HepG2 (cell line): Measurements from ENCODE around the gene MORN1. TPM values are rescaled to one million over a fixed set of nuclear protein-coding genes. Genes with fewer than 3 reads are reported as not detected.
A peak's percentile ranks its signal among the peaks of the same experiment; 100 is the strongest.

Experiments
- ATAC-seq: fragments of 200-7000 bp; cut with Tn5 transposase; 3 replicates; pipeline ENCODE4 v1.9.1; 2020; ENCODE audit warnings: mild to moderate bottlenecking, moderate library complexity
- BruUV-seq: library from RNA; stranded (reverse); fragments of 400-500 nt; replicated peaks from 2 replicates; lab custom pipeline; 2021; lab: Mats Ljungman, UMichigan
- CTCF ChIA-PET: fragments of 300-600 bp; formaldehyde crosslinking; extraction: SDS; loops from one replicate; lab custom pipeline; 2021; ENCODE audit warnings: low total read pairs, inconsistent platforms, low intra/inter-chr PET ratio; lab: Yijun Ruan, JAX
- POLR2A ChIA-PET: fragments of 350-600 bp; sonication (Branson Sonifier 250); formaldehyde crosslinking; loops from one replicate; lab custom pipeline; 2020; ENCODE audit warnings: antibody characterized with exemption, inconsistent platforms; lab: Yijun Ruan, JAX
- DNase-seq: peaks from one replicate; pipeline ENCODE4 v3.0.0-alpha.2; 2015; ENCODE audit warnings: low spot score
- FAIRE-seq: peaks from 3 replicates; lab custom pipeline; 2011; peaks lifted over from hg19 to GRCh38; lab: Jason Lieb, UNC
- H2AFZ ChIP-seq: one replicate; pipeline ENCODE4 v1.6.1; 2011; ENCODE audit warnings: low read length, inconsistent platforms
- H3K27ac ChIP-seq: fragments of 300-600 bp; 3 replicates; pipeline ENCODE4 v1.8.0; 2011; ENCODE audit warnings: mixed run types, mild to moderate bottlenecking, mixed read lengths, low read length, inconsistent platforms; ENCODE audit not compliant: insufficient read depth; ENCODE audit errors: extremely low read length
- H3K27me3 ChIP-seq, 2 experiments: fragments of 200-600 bp in 1 of 2; 2 replicates in 1 of 2; 3 replicates in 1 of 2; pipeline versions ENCODE4 v1.6.0 to v1.8.0; 2011; ENCODE audit warnings: low read length in 2 of 2, mild to moderate bottlenecking in 2 of 2, moderate library complexity in 2 of 2, inconsistent platforms in 1 of 2; ENCODE audit not compliant: insufficient read depth in 2 of 2, control insufficient read depth in 1 of 2
- H3K36me3 ChIP-seq, 2 experiments: fragments of 200-600 bp in 1 of 2; replicated peaks in 1 of 2; 2 replicates in 1 of 2; 3 replicates in 1 of 2; pipeline versions ENCODE4 v1.5.1 to v1.8.0; 2011; ENCODE audit warnings: low read length in 2 of 2, inconsistent platforms in 1 of 2; ENCODE audit not compliant: insufficient read depth in 2 of 2, control insufficient read depth in 1 of 2
- H3K4me1 ChIP-seq: 2 replicates; pipeline ENCODE4 v1.5.1; 2012; ENCODE audit warnings: low read length, inconsistent platforms; ENCODE audit not compliant: insufficient read depth
- H3K4me2 ChIP-seq: 2 replicates; pipeline ENCODE4 v1.6.0; 2011; ENCODE audit warnings: low read depth, low read length, inconsistent platforms
- H3K4me3 ChIP-seq, 3 experiments: fragments of 200-600 bp in 1 of 3; sonication (generic), shearing (Covaris generic) in 1 of 3; replicated peaks in 1 of 3; 2 replicates each; pipeline ENCODE4 v1.5.1; 2011 to 2016; ENCODE audit warnings: low read length in 3 of 3, inconsistent platforms in 2 of 3, low read depth in 2 of 3, mild to moderate bottlenecking in 2 of 3, control low read depth in 1 of 3, mixed read lengths in 1 of 3; ENCODE audit not compliant: insufficient read depth in 1 of 3
- H3K79me2 ChIP-seq: one replicate; pipeline ENCODE4 v1.6.1; 2011; ENCODE audit warnings: low read length, inconsistent platforms; ENCODE audit not compliant: insufficient read depth
- H3K9ac ChIP-seq: 2 replicates; pipeline ENCODE4 v1.6.0; 2011; ENCODE audit warnings: mild to moderate bottlenecking, low read depth, low read length, inconsistent platforms; ENCODE audit not compliant: insufficient read depth
- H3K9me3 ChIP-seq: 2 replicates; pipeline ENCODE4 v1.5.1; 2012; ENCODE audit warnings: mild to moderate bottlenecking, low read length
- H4K20me1 ChIP-seq: 2 replicates; pipeline ENCODE4 v1.6.0; 2011; ENCODE audit warnings: inconsistent platforms, mild to moderate bottlenecking, low read length, moderate library complexity; ENCODE audit not compliant: insufficient read depth
- AGO2 ChIP-seq: fragments of 200-400 bp; formaldehyde crosslinking; optimal IDR thresholded peaks from 2 replicates; pipeline ENCODE3; 2017; ENCODE audit warnings: mild to moderate bottlenecking, low read depth, low read length, moderate library complexity
- AKAP8 ChIP-seq: sonication (generic); formaldehyde crosslinking; IDR thresholded peaks from 2 replicates; pipeline ENCODE4 v1.5.1; 2020; ENCODE audit warnings: mild to moderate bottlenecking, missing genetic modification reagents
- FOXA1 ChIP-seq, 2 experiments: fragments of 450-650 bp in 1 of 2; sonication (generic) in 1 of 2; formaldehyde crosslinking in 1 of 2; IDR thresholded peaks; 2 replicates each; pipeline versions ENCODE4 v1.4.0 to v1.6.1; 2016 to 2020; ENCODE audit warnings: missing genetic modification reagents in 1 of 2
- GATAD2A ChIP-seq: IDR thresholded peaks from 2 replicates; pipeline ENCODE4 v1.6.1; 2016
- MAFF ChIP-seq: IDR thresholded peaks from 2 replicates; pipeline ENCODE4 v1.6.1; 2011; ENCODE audit warnings: low read depth, low read length, improper control_type of control experiment
- NCOA5 ChIP-seq: sonication (generic); formaldehyde crosslinking; IDR thresholded peaks from 2 replicates; pipeline ENCODE4 v1.4.0; 2020; ENCODE audit warnings: missing genetic modification reagents
- PCBP1 ChIP-seq: fragments of 200-400 bp; formaldehyde crosslinking; IDR thresholded peaks from 2 replicates; pipeline ENCODE4 v1.6.1; 2017; ENCODE audit warnings: mild to moderate bottlenecking, low read depth, low read length, borderline replicate concordance
- SMAD3 ChIP-seq: sonication (generic); formaldehyde crosslinking; IDR thresholded peaks from 2 replicates; pipeline ENCODE4 v1.4.0; 2020; ENCODE audit warnings: missing genetic modification reagents
- SMC3 ChIP-seq: IDR thresholded peaks from 2 replicates; pipeline ENCODE4 v1.6.1; 2011; ENCODE audit warnings: low read length, improper control_type of control experiment
- SOX13 ChIP-seq, 3 experiments: fragments of 450-650 bp in 1 of 3; sonication (generic) in 1 of 3; formaldehyde crosslinking in 1 of 3; IDR thresholded peaks in 2 of 3; conservative IDR thresholded peaks in 1 of 3; 2 replicates each; pipeline versions ENCODE4 v1.5.0 to v1.6.1; 2016 to 2020; ENCODE audit warnings: antibody characterized with exemption in 1 of 3, mild to moderate bottlenecking in 1 of 3, missing compliant biosample characterization in 1 of 3, missing genetic modification reagents in 1 of 3, moderate library complexity in 1 of 3
- YEATS2 ChIP-seq: sonication (generic); formaldehyde crosslinking; IDR thresholded peaks from 2 replicates; pipeline ENCODE4 v1.4.0; 2020; ENCODE audit warnings: missing genetic modification reagents, borderline replicate concordance
- ZFP36L1 ChIP-seq: sonication (generic); formaldehyde crosslinking; IDR thresholded peaks from 2 replicates; pipeline ENCODE4 v1.8.0; 2022; ENCODE audit warnings: mild to moderate bottlenecking, missing genetic modification reagents, moderate library complexity
- ZNF556 ChIP-seq: sonication (generic); formaldehyde crosslinking; IDR thresholded peaks from 2 replicates; pipeline ENCODE4 v1.4.0; 2020; ENCODE audit warnings: mild to moderate bottlenecking, missing genetic modification reagents, borderline replicate concordance
- ZNF598 ChIP-seq: sonication (generic); formaldehyde crosslinking; IDR thresholded peaks from 2 replicates; pipeline ENCODE4 v1.5.1; 2020; ENCODE audit warnings: mild to moderate bottlenecking, missing genetic modification reagents, borderline replicate concordance
- ZNF678 ChIP-seq: sonication (generic); formaldehyde crosslinking; IDR thresholded peaks from 2 replicates; pipeline ENCODE4 v1.4.0; 2020; ENCODE audit warnings: mild to moderate bottlenecking, missing genetic modification reagents
- WGBS: methylation state at CpG from one replicate; pipeline ENCODE4 v1.1.6; 2017; ENCODE audit warnings: low lambda C conversion rate; 5-methylcytosine and 5-hydroxymethylcytosine counted together
- in situ Hi-C: cut with HindIII; loops from 2 replicates; pipeline ENCODE4 v1.10.0; 2017; ENCODE audit warnings: low pct_unique_long_range_greater_than_20kb; ENCODE audit not compliant: extremely low pct_ligation_motif_present
- intact Hi-C: fragments of 100-400 bp; cut with micrococcal nuclease; formaldehyde crosslinking; loops from one replicate; pipeline ENCODE4 v1.10.0; 2022; ENCODE audit not compliant: unreplicated experiment
- polyA plus RNA-seq, 8 experiments: library from polyadenylated mRNA; depleted of rRNA in 3 of 8; stranded (reverse) in 7 of 8; unstranded in 1 of 8; fragments of >200 nt; fragmentation: Illumina TruSeq in 4 of 8; extraction: Trizol in 4 of 8; gene quantifications; 2 replicates each; pipeline versions ENCODE4 v1.2.1 to v1.2.3, GENCODE V29; 2011 to 2016; ENCODE audit warnings: low read depth in 4 of 8, missing spikeins in 1 of 8, mixed read lengths in 1 of 8; ENCODE audit not compliant: insufficient read depth in 1 of 8
- total RNA-seq, 5 experiments: library from RNA; depleted of rRNA; stranded (reverse); fragments of >200 nt; fragmentation: Illumina TruSeq; extraction: Trizol; gene quantifications; 2 replicates each; pipeline ENCODE4 v1.2.3, GENCODE V29; 2016; ENCODE audit warnings: low read depth in 1 of 5
- TF ChIP-seq, protein P1 (sequence below): sonication (generic); formaldehyde crosslinking; IDR thresholded peaks from 2 replicates; pipeline ENCODE4 v1.4.0; 2020; ENCODE audit warnings: missing genetic modification reagents
- TF ChIP-seq, protein P2 (sequence below): sonication (generic); formaldehyde crosslinking; IDR thresholded peaks from 2 replicates; pipeline ENCODE4 v1.8.0; 2022; ENCODE audit warnings: missing genetic modification reagents, mild to moderate bottlenecking, borderline replicate concordance

The MORN1 gene
- total and polyA plus RNA-seq, 2 of the 13 experiments (the other 11 are each of a cell fraction or from before 2014, with no cell fraction given): 3.1 to 6.5 TPM

DNA sequence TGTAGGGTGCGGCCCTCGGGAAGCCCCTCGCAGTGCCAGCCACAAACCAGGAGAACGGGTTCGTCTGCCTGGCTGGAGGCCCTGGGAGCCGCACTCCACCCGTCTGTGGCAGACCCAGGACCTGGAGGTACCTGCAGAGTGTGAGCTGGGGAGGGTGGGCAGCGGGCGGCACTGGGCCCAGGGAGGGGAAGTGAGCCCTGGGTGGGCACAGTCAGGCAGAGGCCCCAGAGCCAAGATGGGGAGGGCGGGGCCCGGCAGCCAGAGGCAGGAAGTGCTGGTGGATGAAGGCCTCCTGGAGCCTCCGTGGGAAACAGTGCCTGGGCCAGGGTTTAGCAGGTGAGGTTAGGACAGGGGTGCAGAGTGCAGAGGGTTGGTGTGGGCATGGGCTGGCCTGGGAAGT is 25.0 kb upstream of the MORN1 start:
- FAIRE-seq (no peak), ATAC-seq (no peak), DNase-seq (no peak)
- ChIA-PET CTCF (no interaction called here), POLR2A (no interaction called here)
- H4K20me1 ChIP-seq: no peaks in the 10 kb centered on the region
- H3K4me2 ChIP-seq: no peak overlapping the region
- no peak overlapping the region for H3K4me3 ChIP-seq
- TF ChIP-seq GATAD2A (CRISPR knock-in tag) (no peak), YEATS2 (CRISPR knock-in tag) (no peak), SMAD3 (CRISPR knock-in tag) (no peak), AKAP8 (CRISPR knock-in tag) (0 out of 2 replicates have a peak, but pooled peaks have one; percentile 38), AGO2 (peak; percentile 67), MAFF (no peak), ZNF598 (CRISPR knock-in tag) (no peak), SOX13 (IDR thresholded peaks at IDR 0.05) (no peak), SOX13 (CRISPR knock-in tag; conservative IDR thresholded peaks at IDR 0.05 in 1 of 2, IDR thresholded peaks at IDR 0.05 in 1 of 2) (no peak), SMC3 (no peak), ZNF556 (CRISPR knock-in tag) (no peak), ZFP36L1 (CRISPR knock-in tag) (no peak), NCOA5 (CRISPR knock-in tag) (no peak), PCBP1 (0 out of 2 replicates have a peak, but pooled peaks have one; percentile 16), FOXA1 (IDR thresholded peaks at IDR 0.05) (no peak), FOXA1 (CRISPR knock-in tag; IDR thresholded peaks at IDR 0.05) (no peak), ZNF678 (CRISPR knock-in tag) (no peak)
- TF ChIP-seq, protein P1, sequence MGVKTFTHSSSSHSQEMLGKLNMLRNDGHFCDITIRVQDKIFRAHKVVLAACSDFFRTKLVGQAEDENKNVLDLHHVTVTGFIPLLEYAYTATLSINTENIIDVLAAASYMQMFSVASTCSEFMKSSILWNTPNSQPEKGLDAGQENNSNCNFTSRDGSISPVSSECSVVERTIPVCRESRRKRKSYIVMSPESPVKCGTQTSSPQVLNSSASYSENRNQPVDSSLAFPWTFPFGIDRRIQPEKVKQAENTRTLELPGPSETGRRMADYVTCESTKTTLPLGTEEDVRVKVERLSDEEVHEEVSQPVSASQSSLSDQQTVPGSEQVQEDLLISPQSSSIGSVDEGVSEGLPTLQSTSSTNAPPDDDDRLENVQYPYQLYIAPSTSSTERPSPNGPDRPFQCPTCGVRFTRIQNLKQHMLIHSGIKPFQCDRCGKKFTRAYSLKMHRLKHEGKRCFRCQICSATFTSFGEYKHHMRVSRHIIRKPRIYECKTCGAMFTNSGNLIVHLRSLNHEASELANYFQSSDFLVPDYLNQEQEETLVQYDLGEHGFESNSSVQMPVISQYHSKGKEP (CRISPR knock-in tag): no peak
- TF ChIP-seq, protein P2, sequence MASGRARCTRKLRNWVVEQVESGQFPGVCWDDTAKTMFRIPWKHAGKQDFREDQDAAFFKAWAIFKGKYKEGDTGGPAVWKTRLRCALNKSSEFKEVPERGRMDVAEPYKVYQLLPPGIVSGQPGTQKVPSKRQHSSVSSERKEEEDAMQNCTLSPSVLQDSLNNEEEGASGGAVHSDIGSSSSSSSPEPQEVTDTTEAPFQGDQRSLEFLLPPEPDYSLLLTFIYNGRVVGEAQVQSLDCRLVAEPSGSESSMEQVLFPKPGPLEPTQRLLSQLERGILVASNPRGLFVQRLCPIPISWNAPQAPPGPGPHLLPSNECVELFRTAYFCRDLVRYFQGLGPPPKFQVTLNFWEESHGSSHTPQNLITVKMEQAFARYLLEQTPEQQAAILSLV (CRISPR knock-in tag): no peak
- in situ Hi-C loops: no loop called here
- H2AFZ ChIP-seq: no peak overlapping the region
- H3K27ac ChIP-seq: no peak overlapping the region
- H3K36me3 ChIP-seq: no peaks in the 10 kb centered on the region
- peaks cover 25% of the 10 kb centered on the region for H3K4me1 ChIP-seq
- H3K9ac ChIP-seq: no peak overlapping the region
- no TSS peak for BruUV-seq
- peaks cover 10% of the 10 kb centered on the region for H3K79me2 ChIP-seq
- intact Hi-C loops: no loop called here
- WGBS: 23% methylated on average over 9 of the region's 12 CpGs
- no peaks in the 10 kb centered on the region for H3K9me3 ChIP-seq
- H3K27me3 ChIP-seq: peaks cover 9 to 54% of the 10 kb centered on the region in 2 experiments
